A673 (cell line): Measurements from ENCODE around the gene FOXJ3. TPM values are rescaled to one million over a fixed set of nuclear protein-coding genes. Genes with fewer than 3 reads are reported as not detected.

Experiments used
- BruUV-seq: library from RNA; stranded (reverse); fragments of 400-500 nt; replicated peaks from 2 replicates; lab custom pipeline; 2021; lab: Mats Ljungman, UMichigan
- CTCF ChIA-PET: fragments of 300-600 bp; sonication (Branson Sonifier 250); formaldehyde crosslinking; loops from one replicate; lab custom pipeline; 2022; ENCODE audit warnings: antibody characterized with exemption; lab: Charles Lee
- POLR2A ChIA-PET: fragments of 300-600 bp; sonication (Branson Sonifier 250); formaldehyde crosslinking; loops from one replicate; lab custom pipeline; 2022; ENCODE audit warnings: antibody characterized with exemption; ENCODE audit not compliant: low non-redundant PET; lab: Charles Lee
- DNase-seq: peaks from one replicate; pipeline ENCODE4 v3.0.0-alpha.2; 2015; ENCODE audit warnings: low spot score
- H3K27ac ChIP-seq: fragments of 200-600 bp; sonication (generic); 2 replicates; pipeline ENCODE4 v1.5.1; 2016; ENCODE audit warnings: mixed run types, low read depth, mild to moderate bottlenecking, mixed read lengths, antibody characterized with exemption, low read length; ENCODE audit not compliant: poor library complexity, severe bottlenecking
- H3K27me3 ChIP-seq: fragments of 200-600 bp; sonication (generic); replicated peaks from 2 replicates; pipeline ENCODE4 v1.6.1; 2017; ENCODE audit warnings: mixed run types, low read depth, mild to moderate bottlenecking, mixed read lengths, antibody characterized with exemption, low read length; ENCODE audit not compliant: insufficient read depth, poor library complexity
- H3K36me3 ChIP-seq: fragments of 200-600 bp; sonication (generic); 2 replicates; pipeline ENCODE4 v1.6.1; 2016; ENCODE audit warnings: mixed run types, mild to moderate bottlenecking, mixed read lengths, antibody characterized with exemption, low read length; ENCODE audit not compliant: insufficient read depth, poor library complexity, severe bottlenecking
- H3K4me1 ChIP-seq: fragments of 200-600 bp; sonication (generic); 2 replicates; pipeline ENCODE4 v1.6.1; 2017; ENCODE audit warnings: mixed run types, mild to moderate bottlenecking, mixed read lengths, antibody characterized with exemption, low read length; ENCODE audit not compliant: insufficient read depth, poor library complexity, severe bottlenecking
- H3K4me3 ChIP-seq: fragments of 200-600 bp; sonication (generic); 2 replicates; pipeline ENCODE4 v1.5.1; 2016; ENCODE audit warnings: low read depth, mixed run types, mild to moderate bottlenecking, mixed read lengths, low read length; ENCODE audit not compliant: poor library complexity, severe bottlenecking
- H3K9me3 ChIP-seq: fragments of 200-600 bp; sonication (generic); 2 replicates; pipeline ENCODE4 v1.6.1; 2016; ENCODE audit warnings: mixed run types, low read depth, mild to moderate bottlenecking, mixed read lengths, antibody characterized with exemption, low read length; ENCODE audit not compliant: poor library complexity, severe bottlenecking
- EZH2 ChIP-seq: fragments of 200-600 bp; sonication (generic); IDR thresholded peaks from 2 replicates; pipeline ENCODE4 v1.6.1; 2017; ENCODE audit warnings: borderline replicate concordance, low read depth, mild to moderate bottlenecking, mixed read lengths, antibody characterized with exemption, low read length; ENCODE audit not compliant: poor library complexity, severe bottlenecking
- intact Hi-C: fragments of 100-400 bp; cut with micrococcal nuclease; formaldehyde crosslinking; loops from one replicate; pipeline ENCODE4 v1.10.0; 2022; ENCODE audit not compliant: unreplicated experiment
- total RNA-seq: library from RNA; stranded (reverse); gene quantifications from 2 replicates; pipeline ENCODE4 v1.2.3, GENCODE V29; 2021
- TF ChIP-seq, protein P1 (sequence below): fragments of 300-800, 200-600 bp; sonication (generic); conservative IDR thresholded peaks from 2 replicates; pipeline ENCODE4 v1.5.1; 2017; ENCODE audit warnings: low read depth, mild to moderate bottlenecking, antibody characterized with exemption, low read length, moderate library complexity, mixed read lengths

The FOXJ3 gene
- total RNA-seq, 1 experiment from 2014 or later, result 57.9 TPM

DNA sequence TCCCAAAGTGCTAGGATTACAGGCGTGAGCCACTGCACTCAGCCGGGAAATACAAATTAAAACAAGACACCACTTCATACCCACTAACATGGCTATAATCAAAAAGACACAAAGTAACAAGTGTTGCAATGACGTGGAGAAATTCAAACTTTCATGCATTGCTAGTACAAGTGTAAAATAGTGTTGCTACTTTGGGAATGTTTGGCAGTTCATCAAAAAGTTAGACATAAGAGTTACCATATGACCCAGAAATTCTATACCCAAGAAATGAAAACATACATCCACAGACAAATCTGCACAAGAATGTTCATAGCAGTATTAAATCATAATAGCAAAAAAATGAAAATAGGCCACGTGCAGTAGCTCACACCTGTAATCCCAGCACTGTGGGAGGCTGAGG, 16.4 kb downstream of the FOXJ3 start:
- Histone ChIP-seq H3K4me3 (no peak overlapping the region), H3K27me3 (no peaks in the 10 kb centered on the region), H3K9me3 (no peaks in the 10 kb centered on the region), H3K4me1 (peaks cover 59% of the 10 kb centered on the region), H3K27ac (no peak overlapping the region), H3K36me3 (no peaks in the 10 kb centered on the region)
- no peak for TF ChIP-seq EZH2
- TF ChIP-seq, protein P1, sequence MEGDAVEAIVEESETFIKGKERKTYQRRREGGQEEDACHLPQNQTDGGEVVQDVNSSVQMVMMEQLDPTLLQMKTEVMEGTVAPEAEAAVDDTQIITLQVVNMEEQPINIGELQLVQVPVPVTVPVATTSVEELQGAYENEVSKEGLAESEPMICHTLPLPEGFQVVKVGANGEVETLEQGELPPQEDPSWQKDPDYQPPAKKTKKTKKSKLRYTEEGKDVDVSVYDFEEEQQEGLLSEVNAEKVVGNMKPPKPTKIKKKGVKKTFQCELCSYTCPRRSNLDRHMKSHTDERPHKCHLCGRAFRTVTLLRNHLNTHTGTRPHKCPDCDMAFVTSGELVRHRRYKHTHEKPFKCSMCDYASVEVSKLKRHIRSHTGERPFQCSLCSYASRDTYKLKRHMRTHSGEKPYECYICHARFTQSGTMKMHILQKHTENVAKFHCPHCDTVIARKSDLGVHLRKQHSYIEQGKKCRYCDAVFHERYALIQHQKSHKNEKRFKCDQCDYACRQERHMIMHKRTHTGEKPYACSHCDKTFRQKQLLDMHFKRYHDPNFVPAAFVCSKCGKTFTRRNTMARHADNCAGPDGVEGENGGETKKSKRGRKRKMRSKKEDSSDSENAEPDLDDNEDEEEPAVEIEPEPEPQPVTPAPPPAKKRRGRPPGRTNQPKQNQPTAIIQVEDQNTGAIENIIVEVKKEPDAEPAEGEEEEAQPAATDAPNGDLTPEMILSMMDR, result no peak
- BruUV-seq, result no TSS peak
- no peak for DNase-seq
- ChIA-PET CTCF (no interaction called here), POLR2A (interaction anchor here (0.6 kb wide), 1 partner anchor 32 kb away, joined by 3 read pairs; no protein-coding TSS in a partner anchor)
- intact Hi-C loops, result no loop called here

DNA sequence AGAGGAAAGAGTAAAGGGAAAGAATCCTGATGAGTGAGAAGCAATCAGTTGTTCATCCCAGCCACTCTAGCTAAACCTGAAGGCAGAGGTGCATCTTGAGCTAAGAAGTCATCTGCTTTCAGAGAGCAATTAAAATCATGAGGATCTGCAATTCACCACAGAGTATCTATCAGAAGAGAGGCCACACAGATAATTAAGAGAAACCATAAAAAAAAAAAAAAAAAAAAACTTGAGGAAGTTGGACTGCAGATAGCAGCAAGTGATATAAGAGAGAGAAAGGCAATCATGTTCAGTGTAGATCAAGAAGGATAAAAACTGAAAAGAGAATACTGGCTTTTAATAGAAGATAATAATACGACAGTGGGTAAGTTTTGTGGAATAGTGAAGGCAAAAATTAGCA, 17.7 kb downstream of the FOXJ3 start:
- Histone ChIP-seq H3K4me3 (no peak overlapping the region), H3K27me3 (no peaks in the 10 kb centered on the region), H3K27ac (no peak overlapping the region), H3K9me3 (no peaks in the 10 kb centered on the region), H3K36me3 (no peaks in the 10 kb centered on the region), H3K4me1 (peaks cover 46% of the 10 kb centered on the region)
- POLR2A ChIA-PET, result no interaction called here
- intact Hi-C loops, result no loop called here
- DNase-seq, result no peak
- BruUV-seq, result no TSS peak
- no peak for TF ChIP-seq EZH2
- TF ChIP-seq, protein P1, result no peak
- CTCF ChIA-PET, result no interaction called here

DNA sequence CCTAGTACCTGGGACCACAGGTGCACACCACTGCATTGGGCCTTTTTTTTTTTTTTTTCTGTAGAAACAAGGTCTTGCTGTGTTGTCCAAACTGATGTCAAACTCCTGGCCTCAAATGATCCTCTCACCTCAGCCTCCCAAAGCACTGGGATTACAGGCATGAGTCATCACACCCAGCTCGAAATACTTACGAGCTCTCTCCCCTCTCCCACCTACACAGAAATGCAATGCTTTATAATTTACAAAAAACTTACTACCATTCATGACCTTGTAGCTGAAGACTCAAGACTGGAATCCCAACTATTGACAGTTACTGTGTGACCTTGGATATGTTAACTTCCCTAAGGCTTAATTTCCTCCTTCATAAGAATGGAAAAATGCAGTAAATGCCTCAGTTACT, 18.7 kb downstream of the FOXJ3 start:
- ChIA-PET POLR2A (interaction anchor here (0.7 kb wide), 1 partner anchor 793 kb away, joined by 4 read pairs; no protein-coding TSS in a partner anchor), CTCF (no interaction called here)
- no TSS peak for BruUV-seq

More for the DNA sequence above, 18.7 kb downstream of the FOXJ3 start:
- intact Hi-C loops, result no loop called here
- Histone ChIP-seq H3K27me3 (no peaks in the 10 kb centered on the region), H3K9me3 (no peaks in the 10 kb centered on the region), H3K36me3 (no peaks in the 10 kb centered on the region), H3K4me3 (no peak overlapping the region), H3K27ac (no peak overlapping the region), H3K4me1 (peaks cover 36% of the 10 kb centered on the region)
- no peak for TF ChIP-seq EZH2
- TF ChIP-seq, protein P1, result no peak
- no peak for DNase-seq
